Osteoblast (primary cell): Measurements from ENCODE around the gene DNPEP. TPM values are rescaled to one million over a fixed set of nuclear protein-coding genes. Genes with fewer than 3 reads are reported as not detected.
"Not testable (repeated sequence)": the region's sequence is repeated elsewhere in the genome, so short reads cannot be mapped to it uniquely, and the experiment has no call there.

Experiments
- DNase-seq: peaks from one replicate; pipeline ENCODE4 v3.0.0; 2011; ENCODE audit warnings: low spot score, mixed read lengths; ENCODE audit not compliant: insufficient read length; ENCODE audit errors: missing footprints
- H2AFZ ChIP-seq: 2 replicates; pipeline ENCODE4 v1.6.0; 2011; ENCODE audit warnings: mild to moderate bottlenecking, low read length
- H3K27ac ChIP-seq: 2 replicates; pipeline ENCODE4 v1.5.1; 2011; ENCODE audit warnings: mild to moderate bottlenecking, low read depth, low read length, moderate library complexity
- H3K27me3 ChIP-seq: 2 replicates; pipeline ENCODE4 v1.6.0; 2012; ENCODE audit warnings: mild to moderate bottlenecking, control low read depth, inconsistent platforms, low read length, moderate library complexity; ENCODE audit not compliant: insufficient read depth
- H3K36me3 ChIP-seq: 2 replicates; pipeline ENCODE4 v1.5.1; 2011; ENCODE audit warnings: mild to moderate bottlenecking, low read length, control low read depth, moderate library complexity; ENCODE audit not compliant: insufficient read depth
- H3K4me1 ChIP-seq: 2 replicates; pipeline ENCODE4 v1.5.1; 2011; ENCODE audit warnings: mild to moderate bottlenecking, low read length, control low read depth, moderate library complexity; ENCODE audit not compliant: insufficient read depth
- H3K4me2 ChIP-seq: 2 replicates; pipeline ENCODE4 v1.6.0; 2011; ENCODE audit warnings: mild to moderate bottlenecking, low read length; ENCODE audit not compliant: insufficient read depth
- H3K4me3 ChIP-seq: fragments of 200-600 bp; sonication (generic); 3 replicates; pipeline ENCODE4 v1.5.1; 2012; ENCODE audit warnings: mild to moderate bottlenecking, low read length, inconsistent platforms; ENCODE audit not compliant: insufficient read depth
- H3K79me2 ChIP-seq: 2 replicates; pipeline ENCODE4 v1.6.0; 2012; ENCODE audit warnings: mild to moderate bottlenecking, low read length, control low read depth, inconsistent platforms; ENCODE audit not compliant: insufficient read depth
- H3K9me3 ChIP-seq: 2 replicates; pipeline ENCODE4 v1.5.1; 2011; ENCODE audit warnings: low read depth, low read length, control low read depth
- H4K20me1 ChIP-seq: 2 replicates; pipeline ENCODE4 v1.6.0; 2012; ENCODE audit warnings: mild to moderate bottlenecking, low read length, control low read depth; ENCODE audit not compliant: insufficient read depth
- total RNA-seq: library from RNA; depleted of rRNA; stranded (reverse); fragments of >200 nt; gene quantifications from 2 replicates; pipeline ENCODE4 v1.2.3, GENCODE V29; 2012
- TF ChIP-seq, protein P1 (sequence below): IDR thresholded peaks from 2 replicates; pipeline ENCODE4 v1.5.1; 2011; ENCODE audit warnings: mild to moderate bottlenecking, low read depth, low read length, moderate library complexity; ENCODE audit errors: extremely low read depth

Gene DNPEP
- total RNA-seq, 1 donor: 67.3 TPM

GRCh38 chr2:219409619-219410018, 21.9 kb upstream of the DNPEP start:
- Histone ChIP-seq H3K4me2 (no peak overlapping the region), H3K4me1 (peaks cover 22% of the 10 kb centered on the region), H3K79me2 (no peaks in the 10 kb centered on the region), H3K27me3 (no peaks in the 10 kb centered on the region), H3K36me3 (no peaks in the 10 kb centered on the region), H2AFZ (no peak overlapping the region), H4K20me1 (no peaks in the 10 kb centered on the region), H3K27ac (no peak overlapping the region), H3K4me3 (no peak overlapping the region), H3K9me3 (peaks cover 3% of the 10 kb centered on the region)
- no peak for DNase-seq
- TF ChIP-seq, protein P1, sequence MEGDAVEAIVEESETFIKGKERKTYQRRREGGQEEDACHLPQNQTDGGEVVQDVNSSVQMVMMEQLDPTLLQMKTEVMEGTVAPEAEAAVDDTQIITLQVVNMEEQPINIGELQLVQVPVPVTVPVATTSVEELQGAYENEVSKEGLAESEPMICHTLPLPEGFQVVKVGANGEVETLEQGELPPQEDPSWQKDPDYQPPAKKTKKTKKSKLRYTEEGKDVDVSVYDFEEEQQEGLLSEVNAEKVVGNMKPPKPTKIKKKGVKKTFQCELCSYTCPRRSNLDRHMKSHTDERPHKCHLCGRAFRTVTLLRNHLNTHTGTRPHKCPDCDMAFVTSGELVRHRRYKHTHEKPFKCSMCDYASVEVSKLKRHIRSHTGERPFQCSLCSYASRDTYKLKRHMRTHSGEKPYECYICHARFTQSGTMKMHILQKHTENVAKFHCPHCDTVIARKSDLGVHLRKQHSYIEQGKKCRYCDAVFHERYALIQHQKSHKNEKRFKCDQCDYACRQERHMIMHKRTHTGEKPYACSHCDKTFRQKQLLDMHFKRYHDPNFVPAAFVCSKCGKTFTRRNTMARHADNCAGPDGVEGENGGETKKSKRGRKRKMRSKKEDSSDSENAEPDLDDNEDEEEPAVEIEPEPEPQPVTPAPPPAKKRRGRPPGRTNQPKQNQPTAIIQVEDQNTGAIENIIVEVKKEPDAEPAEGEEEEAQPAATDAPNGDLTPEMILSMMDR: no peak

DNA sequence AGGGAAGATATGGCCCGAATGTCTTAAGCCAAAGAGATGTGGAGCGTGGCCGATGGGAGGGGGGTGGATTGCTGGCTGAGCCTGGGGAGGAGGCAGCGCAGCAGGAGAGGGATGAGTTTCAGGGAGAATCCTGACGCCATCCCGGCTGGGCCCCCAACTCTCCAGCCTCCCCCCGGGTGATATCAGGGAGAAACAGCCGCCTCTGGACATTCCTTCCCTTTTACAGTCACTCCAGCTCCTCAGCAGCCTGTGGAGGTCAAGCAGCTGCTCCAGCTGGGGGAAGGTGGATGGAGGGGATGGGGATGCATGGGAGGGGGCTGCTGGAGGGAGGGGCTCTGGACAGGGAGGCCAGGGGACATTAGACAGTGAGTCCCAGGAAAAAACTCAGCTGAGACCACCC, 20.9 kb upstream of the DNPEP start:
- H3K27ac ChIP-seq: no peak overlapping the region
- peaks cover 22% of the 10 kb centered on the region for H3K4me1 ChIP-seq

DNA sequence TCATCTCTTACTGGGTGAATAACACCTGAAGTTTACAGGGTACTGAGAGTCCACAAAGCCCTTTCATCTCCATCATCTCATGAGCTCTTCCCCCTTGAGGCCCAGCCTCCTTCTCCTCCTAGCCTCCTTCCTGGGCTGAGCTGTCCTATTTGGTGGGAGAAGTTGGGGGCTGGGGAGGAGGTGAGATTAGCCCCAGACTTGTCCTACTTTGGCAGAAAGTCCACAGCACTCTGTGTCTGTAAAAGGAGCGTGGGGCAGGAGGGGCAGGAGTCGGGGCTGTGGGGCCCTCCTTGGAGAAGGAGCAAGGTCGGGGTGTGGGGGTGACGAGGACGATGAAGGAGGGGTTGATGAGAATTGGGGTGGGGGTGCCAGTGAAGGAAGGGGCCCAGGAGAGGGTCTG, 20.5 kb upstream of the DNPEP start:
- peak; percentile 53 for DNase-seq
- Histone ChIP-seq H3K79me2 (no peaks in the 10 kb centered on the region), H3K4me3 (no peak overlapping the region), H3K27me3 (no peaks in the 10 kb centered on the region), H3K27ac (no peak overlapping the region), H3K9me3 (peaks cover 3% of the 10 kb centered on the region), H4K20me1 (no peaks in the 10 kb centered on the region), H3K4me2 (no peak overlapping the region), H3K4me1 (peaks cover 22% of the 10 kb centered on the region), H3K36me3 (no peaks in the 10 kb centered on the region), H2AFZ (no peak overlapping the region)
- TF ChIP-seq, protein P1: no peak

More for the DNA sequence above, 20.9 kb upstream of the DNPEP start:
- no peak overlapping the region for H2AFZ ChIP-seq
- no peaks in the 10 kb centered on the region for H3K79me2 ChIP-seq
- H3K4me3 ChIP-seq: no peak overlapping the region
- H3K36me3 ChIP-seq: no peaks in the 10 kb centered on the region
- TF ChIP-seq, protein P1: no peak
- H4K20me1 ChIP-seq: no peaks in the 10 kb centered on the region
- peak; percentile 66 for DNase-seq
- H3K4me2 ChIP-seq: no peak overlapping the region
- H3K9me3 ChIP-seq: peaks cover 3% of the 10 kb centered on the region
- no peaks in the 10 kb centered on the region for H3K27me3 ChIP-seq

GRCh38 chr2:219407343-219407742, 19.6 kb upstream of the DNPEP start:
- not testable (repeated sequence) for H3K9me3 ChIP-seq, H3K36me3 ChIP-seq, DNase-seq, H3K4me3 ChIP-seq, H4K20me1 ChIP-seq, H3K79me2 ChIP-seq, H3K27me3 ChIP-seq
- Histone ChIP-seq H3K4me2 (peak overlapping the region; percentile 30), H2AFZ (peak overlapping the region; percentile 51), H3K4me1 (peaks cover 24% of the 10 kb centered on the region), H3K27ac (peak overlapping the region; percentile 93)
